ENCODE results near the gene CD74. TPM values are rescaled to one million over a fixed set of nuclear protein-coding genes. Genes with fewer than 3 reads are reported as not detected.

Gene CD74
- total RNA-seq, 2 experiments from 2014 or later: 462 to 507 TPM

- no peaks in the 10 kb centered on the region for H3K9me3 Mint-ChIP-seq
- peaks cover 18% of the 10 kb centered on the region for H3K36me3 Mint-ChIP-seq (ENCODE audit: low read depth)
- POLR2A ChIA-PET: interaction anchor here (0.6 kb wide), 2 partner anchors 23 to 55 kb away, joined by 3 read pairs; no protein-coding TSS in a partner anchor
- DNase-seq: no peak
- H3K4me3 Mint-ChIP-seq: peak overlapping the region; percentile 95
- peak overlapping the region; percentile 99 for H3K27ac Mint-ChIP-seq
- peaks cover 45% of the 10 kb centered on the region for H3K4me1 Mint-ChIP-seq
- CTCF ChIA-PET: interaction anchor here (0.6 to 6.4 kb wide), 9 partner anchors 14 to 669 kb away, joined by 3 to 37 read pairs (median 3); partner anchors contain the start of gene RPS14
- H3K27me3 Mint-ChIP-seq: no peaks in the 10 kb centered on the region
Measured at GRCh38 chr5:150413176-150413901, 629 bp upstream of the CD74 start.

- ChIA-PET CTCF (interaction anchor here (0.9 to 6.4 kb wide), 6 partner anchors 12 to 152 kb away, joined by 3 to 37 read pairs (median 8); partner anchors contain the start of gene RPS14), POLR2A (interaction anchor here (0.6 to 1.6 kb wide), 4 partner anchors 10 to 54 kb away, joined by 3 to 8 read pairs (median 4); partner anchors contain the start of gene TCOF1)
- Mint-ChIP-seq H3K9me3 (no peaks in the 10 kb centered on the region), H3K4me3 (peak overlapping the region; percentile 95), H3K27ac (peak overlapping the region; percentile 99), H3K36me3 (ENCODE audit: low read depth) (peaks cover 23% of the 10 kb centered on the region), H3K4me1 (peaks cover 49% of the 10 kb centered on the region), H3K27me3 (no peaks in the 10 kb centered on the region)
- peak; percentile 83 for DNase-seq
Measured at GRCh38 chr5:150411245-150411979, 1.3 kb downstream of the CD74 start.

- Mint-ChIP-seq H3K9me3 (no peaks in the 10 kb centered on the region), H3K27ac (peak overlapping the region; percentile 99), H3K36me3 (ENCODE audit: low read depth) (peaks cover 27% of the 10 kb centered on the region), H3K27me3 (no peaks in the 10 kb centered on the region), H3K4me3 (peak overlapping the region; percentile 95), H3K4me1 (peaks cover 49% of the 10 kb centered on the region)
- CTCF ChIA-PET: interaction anchor here (0.6 to 6.4 kb wide), 9 partner anchors 11 to 926 kb away, joined by 3 to 37 read pairs (median 5); partner anchors contain the start of gene RPS14
- POLR2A ChIA-PET: interaction anchor here (0.6 to 1.6 kb wide), 5 partner anchors 9 to 861 kb away, joined by 3 to 8 read pairs (median 5); partner anchors contain the start of gene TCOF1
- peak; percentile 69 for DNase-seq
Measured at GRCh38 chr5:150410524-150411244, 2.0 kb downstream of the CD74 start.

GRCh38 chr5:150409638-150410523 lies 2.8 kb downstream of the CD74 start:
- H3K4me1 Mint-ChIP-seq: peaks cover 47% of the 10 kb centered on the region
- peak overlapping the region; percentile 99 for H3K27ac Mint-ChIP-seq
- CTCF ChIA-PET: interaction anchor here (0.6 to 6.4 kb wide), 6 partner anchors 10 to 925 kb away, joined by 3 to 37 read pairs (median 8); partner anchors contain the start of gene RPS14

GRCh38 chr5:150408231-150408943 lies 4.3 kb downstream of the CD74 start:
- Mint-ChIP-seq H3K9me3 (no peaks in the 10 kb centered on the region), H3K36me3 (ENCODE audit: low read depth) (peaks cover 32% of the 10 kb centered on the region), H3K4me3 (no peak overlapping the region), H3K27me3 (no peaks in the 10 kb centered on the region), H3K4me1 (peaks cover 40% of the 10 kb centered on the region), H3K27ac (peak overlapping the region; percentile 31)
- CTCF ChIA-PET: no interaction called here
- POLR2A ChIA-PET: no interaction called here
- DNase-seq: no peak

More at GRCh38 chr5:150409638-150410523, 2.8 kb downstream of the CD74 start:
- H3K4me3 Mint-ChIP-seq: peak overlapping the region; percentile 95
- no peaks in the 10 kb centered on the region for H3K27me3 Mint-ChIP-seq
- DNase-seq: peak; percentile 63
- no peaks in the 10 kb centered on the region for H3K9me3 Mint-ChIP-seq
- peaks cover 27% of the 10 kb centered on the region for H3K36me3 Mint-ChIP-seq (ENCODE audit: low read depth)
- POLR2A ChIA-PET: interaction anchor here (1.6 kb wide), 1 partner anchor 26 kb away, joined by 8 read pairs; no protein-coding TSS in a partner anchor

GRCh38 chr5:150407096-150407720 lies 5.5 kb downstream of the CD74 start:
- CTCF ChIA-PET: interaction anchor here (1.1 kb wide), 1 partner anchor 41 kb away, joined by 3 read pairs; no protein-coding TSS in a partner anchor
- Mint-ChIP-seq H3K27ac (peak overlapping the region; percentile 60), H3K9me3 (no peaks in the 10 kb centered on the region), H3K27me3 (no peaks in the 10 kb centered on the region), H3K36me3 (ENCODE audit: low read depth) (peaks cover 31% of the 10 kb centered on the region), H3K4me1 (peaks cover 29% of the 10 kb centered on the region), H3K4me3 (no peak overlapping the region)
- no peak for DNase-seq
- POLR2A ChIA-PET: no interaction called here

- no peaks in the 10 kb centered on the region for H3K9me3 Mint-ChIP-seq
- no peak overlapping the region for H3K27ac Mint-ChIP-seq
- POLR2A ChIA-PET: no interaction called here
- CTCF ChIA-PET: interaction anchor here (1.1 kb wide), 1 partner anchor 40 kb away, joined by 3 read pairs; no protein-coding TSS in a partner anchor
- H3K27me3 Mint-ChIP-seq: no peaks in the 10 kb centered on the region
- peaks cover 29% of the 10 kb centered on the region for H3K4me1 Mint-ChIP-seq
- H3K4me3 Mint-ChIP-seq: no peak overlapping the region
- peaks cover 33% of the 10 kb centered on the region for H3K36me3 Mint-ChIP-seq (ENCODE audit: low read depth)
- DNase-seq: no peak
Measured at GRCh38 chr5:150406723-150407095, 6.0 kb downstream of the CD74 start.

- Mint-ChIP-seq H3K4me3 (no peak overlapping the region), H3K9me3 (no peaks in the 10 kb centered on the region), H3K4me1 (peaks cover 25% of the 10 kb centered on the region), H3K27me3 (no peaks in the 10 kb centered on the region), H3K27ac (no peak overlapping the region), H3K36me3 (ENCODE audit: low read depth) (peaks cover 38% of the 10 kb centered on the region)
- ChIA-PET CTCF (interaction anchor here (0.5 to 1.1 kb wide), 2 partner anchors 40 to 554 kb away, joined by 3 read pairs; no protein-coding TSS in a partner anchor), POLR2A (no interaction called here)
- no peak for DNase-seq
Measured at GRCh38 chr5:150406103-150406722, 6.5 kb downstream of the CD74 start.

- no peak overlapping the region for H3K27ac Mint-ChIP-seq
- ChIA-PET CTCF (no interaction called here), POLR2A (no interaction called here)
- H3K4me3 Mint-ChIP-seq: no peak overlapping the region
- H3K36me3 Mint-ChIP-seq (ENCODE audit: low read depth): peaks cover 41% of the 10 kb centered on the region
- H3K27me3 Mint-ChIP-seq: no peaks in the 10 kb centered on the region
- DNase-seq: no peak
- H3K4me1 Mint-ChIP-seq: peaks cover 15% of the 10 kb centered on the region
- H3K9me3 Mint-ChIP-seq: no peaks in the 10 kb centered on the region
Measured at GRCh38 chr5:150404941-150405816, 7.5 kb downstream of the CD74 start.

- DNase-seq: no peak
- no peaks in the 10 kb centered on the region for H3K9me3 Mint-ChIP-seq
- ChIA-PET POLR2A (no interaction called here), CTCF (interaction anchor here (0.9 kb wide), 1 partner anchor 40 kb away, joined by 3 read pairs; no protein-coding TSS in a partner anchor)
- peaks cover 41% of the 10 kb centered on the region for H3K36me3 Mint-ChIP-seq (ENCODE audit: low read depth)
- no peaks in the 10 kb centered on the region for H3K27me3 Mint-ChIP-seq
- no peak overlapping the region for H3K4me3 Mint-ChIP-seq
- no peak overlapping the region for H3K27ac Mint-ChIP-seq
- peaks cover 9% of the 10 kb centered on the region for H3K4me1 Mint-ChIP-seq
Measured at GRCh38 chr5:150404535-150404934, 8.2 kb downstream of the CD74 start.
